Superior temporal gyrus (tissue), 1 donor: ENCODE measurements around the gene CD1E.
"Not testable (repeated sequence)": the region's sequence is repeated elsewhere in the genome, so short reads cannot be mapped to it uniquely, and the experiment has no call there.

Experiments used
- DNase-seq: peaks from one replicate; pipeline ENCODE4 v3.0.0-alpha.2; 2016; ENCODE audit errors: extremely low spot score

CD1E gene

GRCh38 chr1:158353303-158354075 lies at the start of gene CD1E:
Gene CD1E (plus strand): TSS chr1:158353894. CDS start chr1:158353989, 95 bp downstream.
- no peak for DNase-seq

- no peak for DNase-seq
Observed at GRCh38 chr1:158310623-158311022, 43.1 kb upstream of the CD1E start.

GRCh38 chr1:158311066-158311465 lies 42.6 kb upstream of the CD1E start:
- DNase-seq = no peak

- no peak for DNase-seq
Observed at GRCh38 chr1:158323866-158324265, 29.8 kb upstream of the CD1E start.

- DNase-seq = no peak
Observed at GRCh38 chr1:158324395-158324794, 29.3 kb upstream of the CD1E start.

- no peak for DNase-seq
Observed at GRCh38 chr1:158327481-158327880, 26.2 kb upstream of the CD1E start.

GRCh38 chr1:158328426-158328825 lies 25.3 kb upstream of the CD1E start:
- DNase-seq = no peak

- no peak for DNase-seq
Observed at GRCh38 chr1:158329300-158329699, 24.4 kb upstream of the CD1E start.

GRCh38 chr1:158329733-158330132 lies 24.0 kb upstream of the CD1E start:
- DNase-seq = no peak

GRCh38 chr1:158330391-158331105 lies 23.1 kb upstream of the CD1E start:
- no peak for DNase-seq

GRCh38 chr1:158331106-158331425 lies 22.6 kb upstream of the CD1E start:
- DNase-seq = no peak

- no peak for DNase-seq
Observed at GRCh38 chr1:158331481-158332150, 22.1 kb upstream of the CD1E start, which contains the start of gene CD1B. Gene CD1B (minus strand): TSS chr1:158331531. CDS start chr1:158331423, 108 bp downstream.

GRCh38 chr1:158333405-158334155 lies 20.1 kb upstream of the CD1E start:
- no peak for DNase-seq

- DNase-seq = no peak
Observed at GRCh38 chr1:158334526-158335212, 19.0 kb upstream of the CD1E start.

- DNase-seq = no peak
Observed at GRCh38 chr1:158335213-158335532, 18.5 kb upstream of the CD1E start.

- not testable (repeated sequence) for DNase-seq
Observed at GRCh38 chr1:158336413-158336812, 17.3 kb upstream of the CD1E start.

GRCh38 chr1:158348946-158349345 lies 4.7 kb upstream of the CD1E start:
- DNase-seq = not testable (repeated sequence)

GRCh38 chr1:158354255-158354654 lies 561 bp downstream of the CD1E start:
- no peak for DNase-seq

- no peak for DNase-seq
Observed at GRCh38 chr1:158355773-158356285, 2.1 kb downstream of the CD1E start.

- no peak for DNase-seq
Observed at GRCh38 chr1:158356616-158357015, 2.9 kb downstream of the CD1E start.

- DNase-seq = no peak
Observed at GRCh38 chr1:158357441-158357840, 3.7 kb downstream of the CD1E start.
